HG02678 (cell line): Measurements from ENCODE around the gene RPL7A.
"Not testable (repeated sequence)": the region's sequence is repeated elsewhere in the genome, so short reads cannot be mapped to it uniquely, and the experiment has no call there.

Experiments used
- ATAC-seq: cut with Tn5 transposase; IDR thresholded peaks from one replicate; pipeline ENCODE4 v1.9.1; 2021; ENCODE audit warnings: mild to moderate bottlenecking, moderate library complexity; ENCODE audit not compliant: unreplicated experiment

RPL7A gene

GRCh38 chr9:133347985-133348717, at the start of gene RPL7A, which contains the start of gene MED22:
Gene RPL7A (plus strand): TSS chr9:133348218. CDS start chr9:133348244, 26 bp downstream.
Gene MED22 (minus strand): TSS chr9:133348131. CDS start chr9:133346662, 1,469 bp downstream.
- ATAC-seq = peak; percentile 79

DNA sequence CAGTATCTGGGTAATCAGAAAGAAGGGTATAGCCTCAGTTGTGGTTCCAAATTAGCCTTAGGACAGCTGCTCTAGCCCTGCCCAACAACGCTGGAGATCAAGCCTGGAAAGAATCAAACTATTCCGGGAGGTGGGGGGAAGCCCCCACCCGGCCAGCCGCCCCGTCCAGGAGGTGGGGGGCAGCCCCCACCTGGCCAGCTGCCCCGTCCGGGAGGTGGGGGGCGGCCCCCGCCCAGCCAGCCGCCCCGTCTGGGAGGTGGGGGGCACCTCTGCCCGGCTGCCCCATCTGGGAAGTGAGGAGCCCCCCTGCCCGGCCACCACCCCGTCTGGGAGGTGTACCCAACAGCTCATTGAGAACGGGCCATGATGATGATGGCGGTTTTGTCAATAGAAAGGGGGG, 48.0 kb upstream of the RPL7A start:
- ATAC-seq = not testable (repeated sequence)

DNA sequence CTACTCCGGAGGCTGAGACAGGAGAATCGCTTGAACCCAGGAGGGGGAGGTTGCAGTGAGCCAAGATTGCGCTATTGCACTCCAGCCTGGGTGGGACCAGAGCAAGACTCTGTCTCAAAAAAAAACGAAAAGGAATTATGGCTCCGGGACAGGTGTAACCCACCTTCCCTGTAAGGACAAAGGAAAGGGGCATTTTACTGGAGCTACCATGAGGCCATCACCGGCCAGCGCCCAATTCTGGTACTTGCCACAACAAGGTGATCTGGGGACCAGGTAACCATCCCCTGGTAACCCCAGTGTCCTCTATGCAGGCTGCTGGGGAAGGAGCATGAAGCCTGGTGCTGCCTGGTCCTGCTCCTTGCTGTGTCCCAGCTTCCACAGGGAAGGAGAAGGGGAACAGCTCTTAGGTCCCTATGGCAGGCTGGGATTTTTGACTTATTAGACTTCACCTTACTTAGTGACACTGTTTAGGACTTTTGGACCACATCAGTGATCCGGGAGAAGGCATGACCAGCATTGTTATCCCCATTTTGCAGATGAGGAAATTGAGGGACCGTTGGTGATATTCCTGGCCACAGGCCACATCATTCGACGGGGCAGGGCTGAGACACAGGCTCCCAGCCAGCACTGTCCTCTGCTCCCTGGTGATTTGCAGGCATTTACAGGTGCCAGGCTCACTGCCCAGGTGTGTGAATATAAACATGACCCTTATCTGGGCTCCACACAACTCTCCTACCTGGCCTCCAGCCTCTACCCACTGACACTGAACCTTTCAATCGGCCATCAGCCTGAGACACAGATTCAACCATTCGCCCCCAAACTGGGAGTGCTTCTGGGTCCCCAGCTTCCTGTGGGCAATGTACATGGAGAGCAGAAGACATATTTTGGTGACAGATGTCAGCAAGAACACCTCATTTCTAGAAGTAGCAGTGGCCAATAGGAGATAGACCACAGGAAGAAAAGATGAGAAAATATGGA, 46.5 kb upstream of the RPL7A start:
- no peak for ATAC-seq

GRCh38 chr9:133303266-133304157, 44.5 kb upstream of the RPL7A start:
- ATAC-seq = no peak

DNA sequence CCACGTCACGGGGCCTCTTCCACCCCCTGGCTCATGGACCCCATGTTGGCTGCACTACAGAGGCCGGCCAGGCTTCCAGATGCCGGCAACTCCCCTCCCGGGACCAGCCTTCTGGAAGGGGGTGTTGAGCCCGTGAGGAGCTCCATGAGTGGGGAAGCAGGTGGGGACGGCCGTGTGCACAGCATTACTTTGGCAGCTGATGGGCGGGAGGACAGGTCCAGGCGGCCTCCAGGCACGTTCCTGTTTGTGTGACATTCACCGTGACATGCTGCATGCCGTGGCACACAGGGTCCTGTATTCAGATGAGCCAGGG, 43.9 kb upstream of the RPL7A start:
- no peak for ATAC-seq

GRCh38 chr9:133304477-133305377, 43.3 kb upstream of the RPL7A start:
- ATAC-seq = no peak

GRCh38 chr9:133305731-133306130, 42.3 kb upstream of the RPL7A start:
- no peak for ATAC-seq

DNA sequence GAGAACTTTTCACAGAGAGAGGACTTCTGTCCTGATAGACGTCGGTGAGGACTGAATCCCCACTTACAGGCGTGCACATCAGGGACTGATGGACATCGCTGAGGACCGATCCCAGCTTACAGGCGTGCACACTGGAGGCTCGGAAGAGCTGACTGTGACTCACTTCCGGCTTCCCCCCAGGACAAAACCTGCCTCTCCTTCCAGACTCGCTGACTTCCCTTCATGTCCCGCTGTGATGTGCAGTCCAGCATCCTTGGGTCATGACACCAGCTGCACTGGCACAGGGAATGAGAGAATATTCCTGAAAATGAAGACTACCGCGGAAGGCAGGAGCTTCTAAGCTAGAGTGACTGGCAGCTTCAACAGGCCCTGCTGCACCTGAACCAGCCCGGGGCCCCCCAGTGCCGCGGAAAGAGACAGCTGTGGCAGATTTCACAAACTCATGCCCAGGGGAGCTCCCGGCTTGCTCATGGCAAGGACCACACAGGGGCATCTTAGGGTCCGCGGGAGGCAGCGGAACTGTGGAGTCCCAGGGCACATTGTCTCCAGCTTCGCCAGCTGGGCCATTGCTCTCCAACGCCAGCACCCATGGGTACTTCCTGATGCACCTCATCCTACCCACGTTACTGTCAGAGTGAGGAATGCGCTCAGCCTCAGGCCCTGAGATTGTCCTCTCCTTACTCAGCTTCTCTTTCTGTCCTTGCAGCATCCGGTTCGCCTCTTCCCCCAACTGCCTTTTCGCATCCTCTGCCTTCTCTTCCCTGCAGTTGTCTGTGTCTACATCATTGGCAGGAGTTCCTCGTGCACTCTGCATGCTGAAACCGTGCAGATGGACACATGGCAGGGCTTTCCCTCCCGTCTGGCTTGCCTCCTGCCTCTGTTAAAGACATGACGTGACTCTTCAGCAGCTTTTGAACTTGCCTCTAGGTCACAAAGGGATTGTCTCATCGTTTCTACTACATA, 41.5 kb upstream of the RPL7A start:
- no peak for ATAC-seq

GRCh38 chr9:133307301-133307700, 40.7 kb upstream of the RPL7A start:
- ATAC-seq = no peak

- ATAC-seq = no peak
Measured at GRCh38 chr9:133309608-133310007, 38.4 kb upstream of the RPL7A start.

DNA sequence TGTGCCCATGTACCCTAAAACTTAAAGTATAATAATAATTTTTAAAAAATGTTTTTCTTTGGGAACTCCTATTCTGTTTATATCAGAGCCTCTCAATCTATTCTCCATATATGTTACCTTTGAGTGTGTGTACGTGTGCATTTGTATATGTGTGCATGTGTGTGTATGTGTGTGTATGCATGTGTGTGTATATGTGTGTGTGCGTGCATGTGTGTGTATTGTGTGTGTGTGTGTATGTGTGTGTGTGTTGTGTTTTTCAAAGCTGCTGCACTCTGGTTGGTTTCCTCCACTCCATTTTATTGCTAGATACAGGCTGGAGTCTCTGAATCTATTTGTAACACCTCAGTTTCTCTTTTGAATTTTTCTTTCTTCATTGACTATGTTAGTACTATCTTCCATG, 32.0 kb upstream of the RPL7A start:
- ATAC-seq = no peak

GRCh38 chr9:133317551-133317950, 30.5 kb upstream of the RPL7A start:
- ATAC-seq = not testable (repeated sequence)

DNA sequence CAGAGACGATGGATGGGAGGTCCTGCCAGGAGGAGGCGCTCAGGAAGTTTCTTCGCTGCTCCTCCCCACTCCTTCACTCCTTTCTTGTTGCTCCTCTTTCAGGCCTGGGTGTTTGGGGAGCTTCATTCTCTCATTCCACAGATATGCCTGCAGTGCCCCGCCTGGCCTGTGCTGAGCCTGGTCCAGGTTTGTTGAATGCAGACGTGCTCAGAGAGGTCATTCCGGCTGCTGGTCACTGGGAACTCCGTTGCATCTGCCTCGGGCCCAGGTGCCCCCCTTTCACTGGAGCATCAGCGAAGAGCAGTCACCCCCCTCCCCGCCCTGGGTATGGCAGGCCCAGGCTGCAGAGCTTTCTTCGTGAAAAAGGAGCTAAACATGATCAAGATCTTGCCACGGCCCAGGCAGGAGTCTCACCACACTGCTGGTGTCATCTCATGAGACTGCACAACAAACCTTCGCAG, 27.6 kb upstream of the RPL7A start:
- ATAC-seq = no peak

- no peak for ATAC-seq
Measured at GRCh38 chr9:133321411-133321935, 26.5 kb upstream of the RPL7A start.

DNA sequence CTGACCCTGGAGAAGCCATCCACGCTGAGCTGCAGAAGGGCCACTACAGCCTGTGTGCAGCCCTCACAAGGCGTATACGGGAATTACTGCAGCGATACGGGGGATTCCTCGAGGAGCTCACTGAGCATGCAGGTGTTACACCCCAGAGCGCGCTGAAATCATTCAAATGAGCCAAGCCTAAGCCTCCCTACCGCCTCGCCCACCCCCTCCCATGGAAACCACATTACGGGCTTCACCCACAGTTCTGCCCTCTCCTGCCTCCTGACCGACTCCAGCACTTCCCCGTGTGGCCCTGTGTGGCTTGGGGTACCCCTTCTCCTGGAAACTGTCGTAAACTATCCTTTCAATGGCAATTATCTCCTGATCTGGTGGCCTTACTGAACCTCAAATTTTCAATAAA, 25.3 kb upstream of the RPL7A start:
- ATAC-seq = no peak

GRCh38 chr9:133323211-133323610, 24.8 kb upstream of the RPL7A start:
- no peak for ATAC-seq

- ATAC-seq = no peak
Measured at GRCh38 chr9:133323991-133324703, 23.9 kb upstream of the RPL7A start.

DNA sequence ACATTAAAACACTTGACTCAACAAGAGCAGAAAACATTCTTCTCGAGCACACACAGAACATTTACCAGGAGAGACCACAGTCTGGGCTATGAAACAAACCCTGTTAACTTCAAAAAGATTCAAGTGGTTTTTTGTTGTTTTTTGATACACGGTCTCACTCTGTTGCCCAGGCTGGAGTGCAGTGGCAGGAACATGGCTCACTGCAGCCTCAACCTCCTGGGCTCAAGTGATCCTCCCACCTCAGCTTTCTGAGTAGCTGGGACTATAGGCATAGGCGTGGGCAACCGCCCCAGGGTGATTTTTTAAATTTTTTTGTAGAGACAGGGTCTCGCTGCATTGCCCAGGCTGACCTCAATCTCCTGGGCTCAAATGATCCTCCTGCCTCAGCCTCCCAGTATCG, 21.0 kb upstream of the RPL7A start:
- not testable (repeated sequence) for ATAC-seq
